GM18498 (cell line): Measurements from ENCODE around the gene SLC16A8.
"Not testable (repeated sequence)": the region's sequence is repeated elsewhere in the genome, so short reads cannot be mapped to it uniquely, and the experiment has no call there.

ENCODE experiments used
- ATAC-seq: cut with Tn5 transposase; IDR thresholded peaks from one replicate; pipeline ENCODE4 v1.9.1; 2021; ENCODE audit warnings: mild to moderate bottlenecking, moderate library complexity; ENCODE audit not compliant: unreplicated experiment

SLC16A8 gene

GRCh38 chr22:38083931-38084631 is at the start of gene SLC16A8:
TSS of gene SLC16A8 (minus strand) at chr22:38084184. CDS start at chr22:38082873, 1,311 bp downstream.
- ATAC-seq: no peak

GRCh38 chr22:38133331-38133730 is 49.3 kb upstream of the SLC16A8 start:
- no peak for ATAC-seq

GRCh38 chr22:38132794-38133193 is 48.8 kb upstream of the SLC16A8 start:
- no peak for ATAC-seq

- ATAC-seq: no peak
These were observed 48.2 kb upstream of the SLC16A8 start for GRCh38 chr22:38132136-38132535.

GRCh38 chr22:38131399-38131798 is 47.4 kb upstream of the SLC16A8 start:
- no peak for ATAC-seq

- no peak for ATAC-seq
These were observed 45.9 kb upstream of the SLC16A8 start for GRCh38 chr22:38129856-38130255.

- ATAC-seq: no peak
These were observed 45.0 kb upstream of the SLC16A8 start for GRCh38 chr22:38129021-38129420.

GRCh38 chr22:38127869-38128268 is 43.9 kb upstream of the SLC16A8 start:
- ATAC-seq: no peak

- no peak for ATAC-seq
These were observed 43.1 kb upstream of the SLC16A8 start for GRCh38 chr22:38126928-38127668.

GRCh38 chr22:38125751-38126201 is 41.8 kb upstream of the SLC16A8 start:
- ATAC-seq: no peak

GRCh38 chr22:38125038-38125610 is 41.1 kb upstream of the SLC16A8 start:
- ATAC-seq: no peak

- ATAC-seq: no peak
These were observed 40.4 kb upstream of the SLC16A8 start for GRCh38 chr22:38124236-38124974.

- ATAC-seq: no peak
These were observed 38.6 kb upstream of the SLC16A8 start for GRCh38 chr22:38122616-38123015.

- no peak for ATAC-seq
These were observed 36.6 kb upstream of the SLC16A8 start for GRCh38 chr22:38120359-38121110.

GRCh38 chr22:38118747-38119146 is 34.8 kb upstream of the SLC16A8 start:
- not testable (repeated sequence) for ATAC-seq

- ATAC-seq: no peak
These were observed 34.2 kb upstream of the SLC16A8 start for GRCh38 chr22:38118182-38118581.

- ATAC-seq: not testable (repeated sequence)
These were observed 33.6 kb upstream of the SLC16A8 start for GRCh38 chr22:38117556-38117955.

- ATAC-seq: no peak
These were observed 31.6 kb upstream of the SLC16A8 start for GRCh38 chr22:38115423-38116205.

GRCh38 chr22:38114484-38115398 is 30.8 kb upstream of the SLC16A8 start:
- no peak for ATAC-seq
